HCT116 (cell line): ENCODE data around the gene WWOX. TPM values are rescaled to one million over a fixed set of nuclear protein-coding genes. Genes with fewer than 3 reads are reported as not detected.

Source experiments
- ATAC-seq: fragments of 200-7000 bp; cut with Tn5 transposase; 2 replicates; pipeline ENCODE4 v1.9.1; 2020; ENCODE audit warnings: mild to moderate bottlenecking, moderate library complexity
- BruUV-seq: library from RNA; stranded (reverse); fragments of 400-500 nt; replicated peaks from 2 replicates; lab custom pipeline; 2021; lab: Mats Ljungman, UMichigan
- CTCF ChIA-PET: fragments of 300-600 bp; sonication (Branson Sonifier 250); formaldehyde crosslinking; loops from one replicate; lab custom pipeline; 2021; ENCODE audit warnings: antibody characterized with exemption; lab: Charles Lee
- POLR2A ChIA-PET: fragments of 300-600, 350-600 bp; sonication (Branson Sonifier 250); formaldehyde crosslinking; loops from one replicate; lab custom pipeline; 2021; ENCODE audit warnings: antibody characterized with exemption; lab: Charles Lee
- RAD21 ChIA-PET, 2 experiments: fragments of 300-600 bp; sonication (Branson Sonifier 250); formaldehyde crosslinking; loops; one replicate each; lab custom pipeline; 2023; ENCODE audit warnings: low total read pairs in 2 of 2; ENCODE audit not compliant: uncharacterized antibody in 2 of 2, unreplicated experiment in 2 of 2, low non-redundant PET in 1 of 2; lab: Charles Lee
- DNase-seq: peaks from one replicate; pipeline ENCODE4 v3.0.0-alpha.2; 2010; ENCODE audit warnings: low read depth, low spot score
- H2AFZ ChIP-seq: fragments of 200-600 bp; shearing (Covaris generic), sonication (generic); 2 replicates; pipeline ENCODE4 v1.6.1; 2017; ENCODE audit warnings: low read depth, mixed run types, mixed read lengths, antibody characterized with exemption, low read length; ENCODE audit not compliant: poor library complexity, severe bottlenecking
- H3K27ac ChIP-seq: 2 replicates; pipeline ENCODE4 v1.5.1; 2012; ENCODE audit warnings: low read depth, low read length
- H3K27me3 ChIP-seq: fragments of 200-600 bp; sonication (generic); 2 replicates; pipeline ENCODE4 v1.6.1; 2016; ENCODE audit warnings: mixed run types, low read length, mixed read lengths; ENCODE audit not compliant: insufficient read depth
- H3K36me3 ChIP-seq, 2 experiments: fragments of 200-500 bp in 1 of 2; fragments of 200-600 bp in 1 of 2; sonication (Bioruptor generic) in 1 of 2; sonication (generic) in 1 of 2; 2 replicates each; pipeline versions ENCODE4 v1.5.1 to v1.6.1; 2014 to 2016; ENCODE audit warnings: low read length in 2 of 2, inconsistent platforms in 1 of 2, mixed read lengths in 1 of 2, mixed run types in 1 of 2; ENCODE audit not compliant: insufficient read depth in 2 of 2, control insufficient read depth in 1 of 2
- H3K4me1 ChIP-seq, 2 experiments: fragments of 200-600 bp in 1 of 2; sonication (generic) in 1 of 2; 2 replicates each; pipeline versions ENCODE4 v1.5.1 to v1.6.1; 2012 to 2017; ENCODE audit warnings: low read length in 2 of 2, inconsistent platforms in 1 of 2, mild to moderate bottlenecking in 1 of 2, mixed read lengths in 1 of 2, mixed run types in 1 of 2, moderate library complexity in 1 of 2; ENCODE audit not compliant: insufficient read depth in 2 of 2, control insufficient read depth in 1 of 2
- H3K4me2 ChIP-seq: fragments of 200-600 bp; sonication (generic); 2 replicates; pipeline ENCODE4 v1.6.1; 2017; ENCODE audit warnings: mixed run types, low read length, mixed read lengths
- H3K4me3 ChIP-seq, 2 experiments: fragments of 200-600 bp in 1 of 2; sonication (generic) in 1 of 2; replicated peaks in 1 of 2; 2 replicates each; pipeline ENCODE4 v1.5.1; 2011 to 2016; ENCODE audit warnings: low read length in 2 of 2, control low read depth in 1 of 2, low read depth in 1 of 2, mild to moderate bottlenecking in 1 of 2, mixed read lengths in 1 of 2, mixed run types in 1 of 2
- H3K79me2 ChIP-seq: fragments of 200-600 bp; sonication (generic); 2 replicates; pipeline ENCODE4 v1.6.1; 2017; ENCODE audit warnings: mild to moderate bottlenecking, mixed run types, low read length, moderate library complexity, mixed read lengths; ENCODE audit not compliant: insufficient read depth
- H3K9ac ChIP-seq: fragments of 200-600 bp; sonication (generic); 2 replicates; pipeline ENCODE4 v1.6.1; 2016; ENCODE audit warnings: low read length, mixed read lengths
- H3K9me2 ChIP-seq: fragments of 200-600 bp; sonication (generic), shearing (Covaris generic); 2 replicates; pipeline ENCODE4 v1.6.1; 2017; ENCODE audit warnings: mixed run types, mild to moderate bottlenecking, moderate library complexity; ENCODE audit not compliant: insufficient read depth
- H3K9me3 ChIP-seq, 2 experiments: fragments of 200-500 bp in 1 of 2; fragments of 200-600 bp in 1 of 2; sonication (Bioruptor generic) in 1 of 2; sonication (generic) in 1 of 2; 2 replicates each; pipeline ENCODE4 v1.6.1; 2014 to 2017; ENCODE audit warnings: low read length in 2 of 2, mixed read lengths in 2 of 2, inconsistent platforms in 1 of 2, low read depth in 1 of 2, mild to moderate bottlenecking in 1 of 2, mixed run types in 1 of 2, moderate library complexity in 1 of 2; ENCODE audit not compliant: control insufficient read depth in 1 of 2, insufficient read depth in 1 of 2
- H4K20me1 ChIP-seq: fragments of 200-600 bp; sonication (generic), shearing (Covaris generic); 2 replicates; pipeline ENCODE4 v1.6.1; 2017; ENCODE audit warnings: mixed run types, mild to moderate bottlenecking, moderate library complexity; ENCODE audit not compliant: insufficient read depth
- CBX3 ChIP-seq: IDR thresholded peaks from 2 replicates; pipeline ENCODE4 v1.6.1; 2012; ENCODE audit warnings: low read depth
- CEBPB ChIP-seq: IDR thresholded peaks from 2 replicates; pipeline ENCODE4 v1.6.1; 2012; ENCODE audit warnings: low read depth
- EGR1 ChIP-seq: IDR thresholded peaks from 2 replicates; pipeline ENCODE4 v1.6.1; 2012; ENCODE audit warnings: low read depth
- EZH2 ChIP-seq: fragments of 200-600 bp; sonication (generic); IDR thresholded peaks from 2 replicates; pipeline ENCODE4 v1.6.1; 2017; ENCODE audit warnings: antibody characterized with exemption, mixed run types
- EZH2phosphoT487 ChIP-seq: fragments of 200-600 bp; IDR thresholded peaks from 2 replicates; pipeline ENCODE4 v1.6.1; 2018; ENCODE audit warnings: antibody characterized with exemption, borderline replicate concordance
- MAX ChIP-seq: IDR thresholded peaks from 2 replicates; pipeline ENCODE4 v1.6.1; 2012
- POLR2A ChIP-seq: IDR thresholded peaks from 2 replicates; pipeline ENCODE4 v1.7.0; 2011; ENCODE audit warnings: borderline replicate concordance; ENCODE audit not compliant: insufficient read depth, insufficient read length; ENCODE audit errors: extremely low read depth
- RAD21 ChIP-seq: IDR thresholded peaks from 2 replicates; pipeline ENCODE4 v1.6.1; 2012; ENCODE audit warnings: low read depth, mild to moderate bottlenecking
- SIN3A ChIP-seq: IDR thresholded peaks from 2 replicates; pipeline ENCODE4 v1.6.1; 2012; ENCODE audit warnings: low read depth
- SP1 ChIP-seq: IDR thresholded peaks from 2 replicates; pipeline ENCODE4 v1.6.1; 2012; ENCODE audit warnings: low read depth
- SRF ChIP-seq: IDR thresholded peaks from 2 replicates; pipeline ENCODE4 v1.6.1; 2012; ENCODE audit warnings: low read depth
- TCF7L2 ChIP-seq: IDR thresholded peaks from 2 replicates; pipeline ENCODE4 v1.7.0; 2011; ENCODE audit warnings: borderline replicate concordance, inconsistent platforms; ENCODE audit not compliant: insufficient read depth, insufficient read length; ENCODE audit errors: extremely low read depth
- YY1 ChIP-seq: IDR thresholded peaks from 2 replicates; pipeline ENCODE4 v1.6.1; 2011; ENCODE audit warnings: low read length, low read depth, moderate library complexity, mild to moderate bottlenecking; ENCODE audit not compliant: insufficient replicate concordance; ENCODE audit errors: extremely low read depth
- ZFX ChIP-seq: fragments of 450-650 bp; IDR thresholded peaks from 2 replicates; pipeline ENCODE4 v1.6.1; 2017
- ZNF274 ChIP-seq: fragments of 200-500 bp; sonication (Bioruptor generic); IDR thresholded peaks from 2 replicates; pipeline ENCODE4 v1.6.1; 2014; ENCODE audit warnings: mild to moderate bottlenecking, low read depth, low read length, inconsistent platforms
- intact Hi-C: fragments of 100-400 bp; cut with micrococcal nuclease; formaldehyde crosslinking; loops from 2 replicates; pipeline ENCODE4 v1.10.0; 2022
- total RNA-seq: library from RNA; stranded (reverse); gene quantifications from one replicate; pipeline ENCODE4 v1.2.1, GENCODE V29; 2021; ENCODE audit not compliant: unreplicated experiment

The WWOX gene
- total RNA-seq, 1 experiment from 2014 or later: 13.7 TPM

DNA sequence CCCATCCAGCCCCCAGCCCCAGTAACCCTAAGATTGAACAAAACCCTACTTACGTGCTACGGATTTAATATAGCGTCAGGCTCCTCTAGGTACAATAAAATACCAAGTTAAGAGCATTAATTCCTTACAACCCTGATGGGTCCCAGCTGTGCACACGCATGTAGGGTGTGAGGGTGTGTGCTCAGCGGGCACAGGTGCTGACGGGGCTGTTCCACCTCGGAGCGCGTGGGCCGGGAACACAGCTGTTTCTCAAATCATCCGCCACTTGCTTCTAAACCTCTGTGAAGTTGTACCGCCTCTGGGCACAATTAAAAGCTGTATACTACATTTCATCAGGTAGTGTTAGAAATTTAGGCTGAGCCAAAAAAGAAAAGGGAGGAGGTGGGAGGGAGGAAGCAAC, 1022.5 kb downstream of the WWOX start:
- no peaks in the 10 kb centered on the region for H3K79me2 ChIP-seq
- BruUV-seq: no TSS peak
- no peak overlapping the region for H3K4me2 ChIP-seq
- intact Hi-C loops: no loop called here
- ChIA-PET POLR2A (no interaction called here), RAD21 (no interaction called here), CTCF (no interaction called here)
- no peaks in the 10 kb centered on the region for H3K9me2 ChIP-seq
- H3K9me3 ChIP-seq: peaks cover 21 to 23% of the 10 kb centered on the region in 2 experiments; a peak in 2 of 4 replicates
- H3K36me3 ChIP-seq: no peaks in the 10 kb centered on the region
- H3K9ac ChIP-seq: no peak overlapping the region
- DNase-seq: no peak
- no peaks in the 10 kb centered on the region for H3K27me3 ChIP-seq
- TF ChIP-seq CEBPB (no peak), EZH2 (no peak), SP1 (no peak), MAX (no peak), EGR1 (no peak), CBX3 (no peak), SIN3A (no peak), EZH2phosphoT487 (no peak), TCF7L2 (no peak), YY1 (no peak), SRF (no peak), POLR2A (no peak)
- ATAC-seq: no peak
- H4K20me1 ChIP-seq: no peaks in the 10 kb centered on the region
- no peak overlapping the region for H3K27ac ChIP-seq
- no peak overlapping the region for H3K4me3 ChIP-seq
- no peak overlapping the region for H2AFZ ChIP-seq
- no peaks in the 10 kb centered on the region for H3K4me1 ChIP-seq

GRCh38 chr16:79122343-79122742, 1022.9 kb downstream of the WWOX start:
- POLR2A ChIA-PET: no interaction called here
- no TSS peak for BruUV-seq
- no peak for ATAC-seq

More at GRCh38 chr16:79122343-79122742, 1022.9 kb downstream of the WWOX start:
- Histone ChIP-seq H3K9me3 (peaks cover 19 to 21% of the 10 kb centered on the region in 2 experiments; a peak in 2 of 4 replicates), H3K4me2 (no peak overlapping the region), H3K79me2 (no peaks in the 10 kb centered on the region), H3K27me3 (no peaks in the 10 kb centered on the region), H3K4me1 (no peaks in the 10 kb centered on the region), H3K36me3 (no peaks in the 10 kb centered on the region), H2AFZ (no peak overlapping the region), H3K4me3 (no peak overlapping the region), H3K9me2 (no peaks in the 10 kb centered on the region), H3K9ac (no peak overlapping the region), H3K27ac (no peak overlapping the region), H4K20me1 (no peaks in the 10 kb centered on the region)
- RAD21 ChIA-PET: no interaction called here
- intact Hi-C loops: no loop called here
- CTCF ChIA-PET: no interaction called here
- TF ChIP-seq ZNF274: no peak
- TF ChIP-seq RAD21: no peak
- TF ChIP-seq ZFX: no peak
- no peak for DNase-seq
